Motor neuron (in vitro differentiated cells): ENCODE results near the gene SLC26A2. TPM values are rescaled to one million over a fixed set of nuclear protein-coding genes. Genes with fewer than 3 reads are reported as not detected.

Experiments
- ATAC-seq, 8 experiments: fragments of 200-7000 bp; cut with Tn5 transposase; replicated peaks in 6 of 8; 2 replicates each; pipeline ENCODE4 v1.8.0; 2021; ENCODE audit warnings: mild to moderate bottlenecking in 8 of 8, moderate library complexity in 8 of 8
- H3K27ac ChIP-seq, 2 donors: fragments of 250-450 bp; sonication (Bioruptor Pico); 2 replicates each; pipeline ENCODE4 v1.9.0; 2021; ENCODE audit warnings: antibody characterized with exemption in 2 of 2, mild to moderate bottlenecking in 2 of 2, moderate library complexity in 1 of 2
- H3K4me1 ChIP-seq, 2 donors: fragments of 250-450 bp; sonication (Bioruptor Pico); replicated peaks in 1 of 2; 2 replicates each; pipeline ENCODE4 v1.6.1; 2021; ENCODE audit warnings: antibody characterized with exemption in 2 of 2, mild to moderate bottlenecking in 2 of 2, moderate library complexity in 1 of 2
- H3K4me3 ChIP-seq, 5 donors: fragments of 250-450 bp; sonication (Bioruptor Pico); 2 replicates each; pipeline ENCODE4 v1.9.0; 2021; ENCODE audit warnings: antibody characterized with exemption in 5 of 5, mild to moderate bottlenecking in 5 of 5, moderate library complexity in 4 of 5
- WGBS, 10 experiments: fragments of 450-650 bp; shearing (Covaris generic); methylation state at CpG; one replicate each; pipeline ENCODE4 v1.0.0; 2022; 5-methylcytosine and 5-hydroxymethylcytosine counted together
- in situ Hi-C, 9 experiments: fragments of 400-800 bp; cut with MboI; loops; one replicate each; pipeline ENCODE4 v1.15.0; 2021; ENCODE audit warnings: low sequenced_read_pairs in 9 of 9, low pct_unique_long_range_greater_than_20kb in 2 of 9; ENCODE audit not compliant: unreplicated experiment in 9 of 9
- total RNA-seq, 8 experiments: library from RNA; unstranded; fragments of 300-600 nt; gene quantifications; 2 replicates each; pipeline versions ENCODE4 v1.2.3 to v1.2.4, GENCODE V29; 2022

The SLC26A2 gene
- total RNA-seq, 8 experiments from 2014 or later: 6.9 to 17.0 (median 8.1) TPM

DNA sequence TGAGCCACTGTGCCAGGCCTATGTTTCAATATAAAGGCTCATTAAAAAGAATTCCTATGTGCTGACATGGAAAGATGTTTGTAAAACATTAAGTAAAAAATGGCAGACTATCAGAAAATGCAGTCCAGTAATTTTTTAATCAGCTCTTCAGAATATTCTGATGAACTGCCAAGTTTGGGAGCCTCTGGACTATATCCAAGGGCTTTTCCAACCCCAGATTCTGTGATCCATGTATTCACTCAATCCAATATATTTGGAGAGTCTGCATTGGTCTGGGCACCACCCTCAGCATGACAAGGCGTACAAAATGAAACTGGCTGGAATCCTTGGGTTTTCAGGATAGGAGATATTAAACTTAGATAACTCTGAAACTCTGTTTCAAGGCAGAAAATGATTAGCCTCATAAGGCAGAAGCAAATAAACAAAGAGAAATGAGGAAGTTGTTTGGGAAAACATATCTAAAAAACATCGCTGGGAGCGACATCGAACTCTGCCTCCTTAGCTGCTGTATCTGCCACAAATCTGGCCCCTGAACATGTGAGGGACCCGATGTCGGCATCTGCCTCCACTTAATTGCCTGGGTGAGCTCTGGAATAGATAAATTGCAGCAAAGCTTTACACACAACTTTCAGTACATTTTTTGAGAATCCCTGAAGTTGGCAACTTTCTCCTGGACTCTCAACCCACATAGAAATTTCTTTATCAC is 30.4 kb upstream of the SLC26A2 start:
- no peak overlapping the region for H3K4me3 ChIP-seq
- WGBS, 10 experiments: 0 to 100% (median 87%) methylated on average over 1 to 6 of the region's 6 CpGs; no CpG with 5 or more reads in 1 of the 10 experiments
- no peaks in the 10 kb centered on the region for H3K4me1 ChIP-seq
- peak in 1 of 8 experiments; percentile 81 for ATAC-seq
- in situ Hi-C loops: no loop called here
- no peak overlapping the region for H3K27ac ChIP-seq

DNA sequence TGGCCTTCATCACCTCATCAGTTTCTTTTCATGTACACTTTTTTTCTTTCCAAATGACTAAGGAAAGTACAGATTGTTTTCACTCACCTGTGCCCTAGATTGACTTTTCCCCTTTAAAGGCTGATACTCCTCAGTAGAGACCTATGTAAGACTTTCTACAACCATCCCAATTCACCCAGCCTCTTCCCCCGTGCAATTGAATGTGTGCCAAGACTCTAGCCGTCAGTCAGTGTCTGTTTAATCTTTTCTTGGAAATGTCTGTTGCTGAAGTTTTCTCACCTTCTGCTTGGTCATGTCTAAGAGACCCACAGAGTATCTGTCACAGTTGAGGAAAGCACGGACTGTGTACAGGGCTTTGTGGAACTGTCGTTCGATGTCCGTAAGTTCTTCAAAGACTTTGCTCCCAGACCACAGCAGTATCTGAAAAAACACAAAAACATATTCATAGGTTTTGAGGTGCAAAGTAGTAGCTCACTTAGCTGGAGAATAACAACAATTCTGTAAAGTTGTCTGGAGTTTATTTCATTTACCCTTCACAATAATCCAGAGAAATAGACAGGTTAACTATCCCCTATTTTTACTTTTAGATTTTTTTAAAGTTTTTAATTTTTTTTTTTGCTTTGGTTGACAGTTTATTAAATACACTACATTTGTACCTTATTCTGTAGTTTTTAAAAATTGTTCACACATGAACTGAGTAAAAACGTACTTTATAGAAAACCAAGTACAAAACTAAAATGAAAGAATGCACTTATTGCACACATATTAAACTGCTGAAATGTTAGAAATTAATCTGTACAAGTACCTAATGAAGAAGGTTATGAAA is 29.6 kb upstream of the SLC26A2 start:
- 53 to 89% (median 80%) methylated on average over 5 to 7 of the region's 7 CpGs for WGBS, 10 experiments
- no peak overlapping the region for H3K27ac ChIP-seq
- no peak for ATAC-seq
- H3K4me1 ChIP-seq: no peaks in the 10 kb centered on the region
- in situ Hi-C loops: no loop called here
- no peak overlapping the region for H3K4me3 ChIP-seq

DNA sequence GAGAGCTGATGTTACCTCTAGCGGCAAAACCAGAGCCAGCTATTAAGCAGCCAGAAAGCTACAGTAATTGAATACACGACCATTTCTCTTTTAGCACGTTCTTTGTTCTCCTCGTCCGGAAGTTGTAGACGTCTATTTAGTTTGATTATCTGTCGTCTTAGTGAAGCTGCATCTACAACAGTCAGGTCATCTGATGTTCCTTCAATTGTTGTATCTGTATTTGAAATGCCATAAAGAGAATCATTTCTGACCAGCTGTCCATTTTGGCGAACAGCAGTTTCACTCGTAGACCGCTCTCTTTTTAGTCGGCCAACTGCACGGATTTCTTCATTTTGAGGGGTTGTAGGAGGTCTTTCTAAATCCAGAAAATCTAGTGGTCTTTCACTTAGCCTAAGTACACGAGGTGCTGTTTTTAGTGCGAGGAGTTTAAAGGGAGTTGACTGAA is 28.5 kb upstream of the SLC26A2 start:
- Histone ChIP-seq H3K4me1 (no peaks in the 10 kb centered on the region), H3K4me3 (no peak overlapping the region), H3K27ac (no peak overlapping the region)
- 31 to 88% (median 82%) methylated on average over 9 to 14 of the region's 14 CpGs; no CpG with 5 or more reads in 1 of the 10 experiments for WGBS, 10 experiments
- ATAC-seq: no peak
- in situ Hi-C loops: no loop called here

DNA sequence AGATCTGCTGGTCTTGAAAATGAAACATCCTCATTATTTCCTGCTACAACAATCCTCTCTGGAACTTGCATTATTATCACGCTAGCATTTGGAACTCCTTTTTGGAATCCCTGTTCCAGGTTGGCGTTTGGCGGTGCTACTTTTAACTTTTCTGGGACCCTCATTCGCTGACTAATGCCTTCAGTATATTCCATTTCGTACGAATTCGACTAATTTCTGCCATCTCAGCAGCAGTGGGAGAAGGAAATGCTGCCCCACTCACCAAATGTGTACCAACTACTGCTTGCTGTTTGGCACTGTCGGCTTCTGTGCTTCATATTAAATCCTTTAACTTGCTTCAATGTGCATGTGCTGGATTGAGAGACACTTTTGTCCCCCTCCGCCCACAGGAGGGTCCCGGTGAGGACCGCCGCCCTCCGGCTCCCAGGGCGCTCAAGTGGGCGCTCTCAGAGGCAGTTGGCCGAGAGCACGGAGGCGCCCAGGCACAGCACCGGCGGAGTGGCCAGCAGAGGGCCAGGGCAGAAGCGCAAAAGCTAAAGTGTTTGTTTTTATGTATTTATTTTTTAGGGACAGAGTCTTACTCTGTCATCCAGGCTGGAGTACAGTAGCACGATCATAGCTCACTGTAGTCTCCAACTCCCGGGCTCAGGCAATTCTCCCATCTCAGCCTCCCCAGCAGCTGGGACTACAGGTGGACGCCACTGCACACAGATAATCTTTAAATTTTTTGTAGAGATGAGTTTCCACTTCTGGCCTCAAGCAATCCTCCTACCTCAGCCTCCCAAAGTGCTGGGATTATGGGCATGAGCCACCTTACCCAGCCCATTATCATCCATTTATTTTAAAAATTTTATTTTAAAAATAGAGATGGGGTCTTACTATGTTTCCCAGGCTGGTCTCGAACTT is 27.9 kb upstream of the SLC26A2 start:
- peak in 1 of 8 experiments; percentile 92 for ATAC-seq
- WGBS, 10 experiments: 36 to 86% (median 68%) methylated on average over 1 to 13 of the region's 25 CpGs
- Histone ChIP-seq H3K4me3 (no peak overlapping the region), H3K27ac (no peak overlapping the region), H3K4me1 (peaks cover 0 to 2% of the 10 kb centered on the region in 2 donors)
- in situ Hi-C loops: no loop called here

DNA sequence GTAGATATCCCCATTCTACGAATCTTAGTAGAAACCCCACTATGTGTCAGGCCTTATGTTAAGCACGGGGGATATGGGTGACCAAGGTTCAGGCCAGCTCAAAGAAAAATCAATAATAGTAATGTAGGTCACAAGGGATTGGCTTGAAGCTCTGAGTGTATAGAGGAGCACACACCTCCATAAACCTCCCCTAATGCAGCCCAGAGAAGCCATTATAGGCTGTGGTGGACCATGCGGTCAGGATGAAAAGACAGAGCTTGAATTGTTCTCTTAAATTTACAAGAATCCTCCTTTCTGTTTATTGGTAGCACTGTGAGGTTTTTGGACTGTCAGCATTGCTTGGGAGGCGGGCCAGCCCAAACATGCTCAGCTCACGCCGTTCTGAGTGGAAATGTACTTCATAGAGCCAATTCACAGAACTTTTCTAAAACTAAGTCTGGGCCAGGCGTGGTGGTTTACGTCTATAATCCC is 25.1 kb upstream of the SLC26A2 start:
- 33 to 100% (median 85%) methylated on average over 1 to 7 of the region's 8 CpGs; no CpG with 5 or more reads in 2 of the 10 experiments for WGBS, 10 experiments
- no peak overlapping the region for H3K27ac ChIP-seq
- H3K4me3 ChIP-seq: no peak overlapping the region
- in situ Hi-C loops: no loop called here
- H3K4me1 ChIP-seq: peaks cover 0 to 7% of the 10 kb centered on the region in 2 donors
- ATAC-seq: no peak

DNA sequence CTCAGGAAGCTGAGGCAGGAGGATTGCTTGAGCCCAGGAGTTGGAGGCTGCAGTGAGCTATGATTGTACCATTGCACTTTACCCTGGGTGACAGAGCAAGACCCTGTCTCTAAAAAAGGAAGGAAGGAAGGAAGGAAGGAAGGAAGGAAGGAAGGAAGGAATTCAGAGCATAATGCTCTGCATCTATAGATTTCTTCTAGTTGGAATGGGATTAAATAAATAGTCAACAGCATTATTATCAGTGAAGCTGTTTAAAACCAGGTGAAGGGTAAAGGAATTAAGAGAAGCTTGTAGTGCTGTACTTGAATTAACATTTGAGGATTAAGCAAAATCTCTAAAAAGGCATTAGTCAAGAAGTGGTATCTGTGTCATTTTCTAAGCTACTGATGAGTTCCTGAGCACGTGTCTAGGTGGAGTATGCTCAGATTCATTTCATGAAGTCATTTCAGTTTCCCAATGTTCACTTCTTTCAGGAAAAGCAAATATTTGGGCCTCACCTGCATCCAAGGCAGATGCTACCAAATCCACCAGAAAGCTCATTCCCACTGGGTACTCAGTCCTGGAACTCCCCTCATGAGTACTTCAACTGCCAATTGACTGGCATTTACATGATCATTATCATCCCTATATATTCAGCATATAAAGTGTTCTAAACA is 24.4 kb upstream of the SLC26A2 start:
- no peak overlapping the region for H3K27ac ChIP-seq
- 44 to 83% (median 57%) methylated on average over 1 of the region's 1 CpG; no CpG with 5 or more reads in 5 of the 10 experiments for WGBS, 10 experiments
- ATAC-seq: no peak
- H3K4me1 ChIP-seq: peaks cover 0 to 7% of the 10 kb centered on the region in 2 donors
- in situ Hi-C loops: no loop called here
- no peak overlapping the region for H3K4me3 ChIP-seq

DNA sequence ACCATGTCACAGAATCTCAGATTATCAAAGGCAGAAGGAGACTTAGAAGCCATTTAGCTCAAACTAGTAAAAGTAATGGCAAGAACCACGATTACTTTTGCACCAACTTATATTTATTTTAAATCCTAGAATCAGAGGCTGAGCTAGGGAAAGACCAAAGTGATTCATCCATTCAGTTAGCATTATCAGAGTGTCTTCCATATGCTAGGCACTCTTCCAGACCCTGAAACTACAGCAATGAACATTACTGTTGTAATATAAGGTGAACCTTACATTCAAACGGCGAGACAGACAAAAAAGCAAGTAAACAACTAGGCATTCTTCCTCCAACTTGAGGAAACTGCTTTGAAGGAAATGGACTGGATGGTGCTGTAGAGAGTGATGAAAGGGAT is 23.9 kb upstream of the SLC26A2 start:
- in situ Hi-C loops: no loop called here
- Histone ChIP-seq H3K27ac (no peak overlapping the region), H3K4me3 (no peak overlapping the region), H3K4me1 (peaks cover 0 to 7% of the 10 kb centered on the region in 2 donors)
- WGBS, 10 experiments: 68 to 94% (median 80%) methylated on average over 1 to 3 of the region's 3 CpGs
- ATAC-seq: no peak

DNA sequence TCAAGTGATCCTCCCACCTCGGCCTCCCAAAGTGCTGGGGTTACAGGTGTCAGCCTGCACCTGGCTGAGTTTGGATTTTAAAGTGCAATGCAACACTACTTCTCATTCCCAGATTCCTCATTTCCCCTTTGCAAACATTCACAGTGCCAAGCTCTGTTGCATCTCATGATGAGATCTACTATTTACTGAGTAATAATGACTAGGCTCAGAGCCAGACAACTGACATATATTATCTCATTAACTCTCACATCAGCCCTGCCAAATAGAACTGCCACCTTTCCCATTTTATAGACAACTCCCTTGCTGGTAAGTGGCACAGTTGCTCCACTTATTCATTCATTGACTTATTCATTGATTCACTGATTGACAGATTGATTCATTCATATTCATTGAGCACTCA is 22.9 kb upstream of the SLC26A2 start:
- peak in 2 of 8 experiments; percentile 10 to 76 for ATAC-seq
- no peak overlapping the region for H3K27ac ChIP-seq
- 57 to 100% (median 67%) methylated on average over 1 of the region's 1 CpG; no CpG with 5 or more reads in 6 of the 10 experiments for WGBS, 10 experiments
- H3K4me1 ChIP-seq: peaks cover 0 to 7% of the 10 kb centered on the region in 2 donors
- H3K4me3 ChIP-seq: no peak overlapping the region
- in situ Hi-C loops: no loop called here

DNA sequence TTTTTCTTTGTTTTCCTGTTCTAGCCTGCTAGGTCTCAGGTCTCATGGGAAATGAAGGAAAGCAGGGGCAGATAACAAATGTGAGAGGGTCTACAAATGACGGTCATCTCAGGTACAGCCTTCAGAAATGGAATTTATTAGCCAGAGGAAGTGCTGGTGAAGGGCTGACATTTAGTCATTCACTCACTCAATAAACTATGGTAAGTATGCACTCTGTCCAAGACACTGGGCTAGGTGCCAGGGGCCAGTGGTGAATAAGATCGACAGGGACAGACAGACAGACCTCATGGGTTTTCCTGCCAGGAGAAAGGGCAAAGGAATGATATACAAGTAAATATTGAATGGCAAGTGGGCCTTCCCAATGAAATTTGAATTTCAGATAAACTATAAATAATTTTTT is 22.3 kb upstream of the SLC26A2 start:
- Histone ChIP-seq H3K4me1 (peaks cover 0 to 7% of the 10 kb centered on the region in 2 donors), H3K4me3 (no peak overlapping the region), H3K27ac (no peak overlapping the region)
- ATAC-seq: peak in 2 of 8 experiments; percentile 43 to 63
- in situ Hi-C loops: no loop called here
- WGBS, 10 experiments: 0 to 88% (median 33%) methylated on average over 1 to 2 of the region's 2 CpGs; no CpG with 5 or more reads in 2 of the 10 experiments

DNA sequence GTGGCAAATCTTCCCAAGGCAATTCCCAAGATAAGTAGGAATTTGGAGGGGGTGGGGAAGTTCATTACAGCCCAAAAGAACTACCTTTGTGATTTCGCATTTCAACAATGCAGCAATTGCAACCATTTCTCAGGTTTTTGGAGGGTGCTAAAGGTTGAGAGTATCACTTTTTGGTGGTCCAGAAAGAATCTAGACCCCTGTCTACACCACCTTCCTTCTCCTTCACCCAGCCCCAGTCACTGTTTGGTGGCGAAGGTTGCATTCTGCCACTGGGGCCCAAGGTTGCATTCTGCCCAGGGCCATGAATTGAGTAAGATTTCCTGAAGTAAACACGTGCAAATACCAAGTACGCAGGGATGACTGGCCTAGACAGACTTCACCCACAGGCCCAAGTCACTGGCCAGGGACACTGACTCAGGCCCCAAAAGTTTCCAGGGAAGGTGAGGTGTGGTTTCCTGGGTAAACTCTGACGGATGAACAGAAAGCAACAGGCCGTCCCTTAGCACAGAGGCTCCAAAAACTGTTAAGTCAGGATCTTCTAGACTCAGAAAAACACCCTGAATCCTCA is 21.7 kb upstream of the SLC26A2 start:
- H3K4me3 ChIP-seq: no peak overlapping the region
- no peak overlapping the region for H3K27ac ChIP-seq
- in situ Hi-C loops: no loop called here
- peak in 2 of 8 experiments; percentile 73 to 87 for ATAC-seq
- 0 to 100% (median 75%) methylated on average over 1 to 6 of the region's 6 CpGs; no CpG with 5 or more reads in 1 of the 10 experiments for WGBS, 10 experiments
- H3K4me1 ChIP-seq: peaks cover 0 to 7% of the 10 kb centered on the region in 2 donors

DNA sequence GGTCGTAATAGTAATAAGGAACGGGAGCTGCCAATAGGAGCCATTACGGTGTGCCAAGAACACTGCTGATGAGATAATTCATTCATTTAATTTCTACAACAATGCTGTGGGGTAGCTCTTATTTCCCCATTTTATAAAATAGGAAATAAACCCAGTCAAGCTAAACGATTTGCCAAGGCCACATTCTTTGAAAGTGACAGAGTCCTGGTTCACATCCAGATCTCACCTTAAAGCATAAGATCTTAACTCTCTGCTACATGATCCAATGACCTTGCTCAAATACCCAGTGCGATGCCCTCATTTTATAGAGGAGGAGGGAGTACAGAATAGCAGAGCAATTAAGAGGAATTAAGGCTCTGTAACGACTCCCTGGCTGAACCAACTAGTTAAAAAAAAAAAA is 21.0 kb upstream of the SLC26A2 start:
- H3K27ac ChIP-seq: no peak overlapping the region

DNA sequence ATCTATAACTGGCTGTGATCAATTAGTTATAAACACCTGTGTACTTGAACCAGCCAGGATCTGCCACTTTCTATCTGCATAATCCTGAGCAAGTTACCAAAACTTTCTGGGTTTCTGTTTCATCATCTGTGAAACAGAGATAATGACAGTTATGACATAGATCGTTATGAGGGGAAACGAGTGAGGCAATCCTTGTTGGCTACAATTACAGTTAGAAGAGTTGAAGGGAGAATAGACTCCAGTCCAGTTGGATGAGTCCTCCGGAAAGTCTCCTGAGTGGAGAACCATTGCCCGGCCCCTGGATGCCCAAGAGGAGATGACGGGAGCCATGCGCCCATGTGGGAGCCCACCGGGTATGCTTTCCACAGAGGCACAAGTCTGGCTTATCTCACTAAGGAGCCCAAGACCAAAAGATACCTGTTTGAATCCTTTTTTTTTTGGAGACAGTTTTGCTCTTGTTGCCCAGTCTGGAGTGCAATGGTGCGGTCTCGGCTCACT is 20.4 kb upstream of the SLC26A2 start:
- Histone ChIP-seq H3K4me1 (peaks cover 0 to 7% of the 10 kb centered on the region in 2 donors), H3K27ac (no peak overlapping the region), H3K4me3 (no peak overlapping the region)
- 21 to 100% (median 71%) methylated on average over 1 to 6 of the region's 9 CpGs; no CpG with 5 or more reads in 2 of the 10 experiments for WGBS, 10 experiments
- in situ Hi-C loops: no loop called here
- no peak for ATAC-seq

More for the DNA sequence above, 21.0 kb upstream of the SLC26A2 start:
- Histone ChIP-seq H3K4me1 (peaks cover 0 to 7% of the 10 kb centered on the region in 2 donors), H3K4me3 (no peak overlapping the region)
- in situ Hi-C loops: no loop called here
- 25 to 92% (median 71%) methylated on average over 1 to 6 of the region's 6 CpGs for WGBS, 10 experiments
- ATAC-seq: no peak
